Activated T-helper 1 cell treated with anti-CD3 and anti-CD28 coated beads, Interleukin-12 subunit alpha, Interleukin-12 subunit beta, Interleukin-2, Interleukin-4 antibody, amounts not matched to agents 30 ng/mL and 10 ng/mL and 1 ng/mL, durations not matched to agents 14 hours and 24 hours and 36 hours (primary cell): ENCODE data around the gene CYB561D2. TPM values are rescaled to one million over a fixed set of nuclear protein-coding genes. Genes with fewer than 3 reads are reported as not detected.
A peak's percentile ranks its signal among the peaks of the same experiment; 100 is the strongest.

ENCODE experiments used
- DNase-seq: peaks from one replicate; pipeline ENCODE4 v3.0.0; 2021; ENCODE audit warnings: low spot score
- H3K27ac Mint-ChIP-seq: one replicate; pipeline ENCODE4 v1.8.0; 2021; ENCODE audit warnings: mild to moderate bottlenecking, mixed read lengths
- H3K27me3 Mint-ChIP-seq: one replicate; pipeline ENCODE4 v1.8.0; 2022; ENCODE audit warnings: mild to moderate bottlenecking, moderate library complexity, mixed read lengths; ENCODE audit not compliant: insufficient read depth
- H3K36me3 Mint-ChIP-seq: one replicate; pipeline ENCODE4 v1.8.0; 2021; ENCODE audit warnings: low read depth, mixed read lengths
- H3K4me1 Mint-ChIP-seq: one replicate; pipeline ENCODE4 v1.8.0; 2021; ENCODE audit warnings: low read depth, mixed read lengths
- H3K4me3 Mint-ChIP-seq: one replicate; pipeline ENCODE4 v1.8.0; 2021; ENCODE audit warnings: mild to moderate bottlenecking, moderate library complexity, mixed read lengths
- H3K9me3 Mint-ChIP-seq: one replicate; pipeline ENCODE4 v1.8.0; 2021; ENCODE audit warnings: mixed read lengths
- intact Hi-C: fragments of 100-400 bp; cut with micrococcal nuclease; formaldehyde crosslinking; loops from one replicate; pipeline ENCODE4 v1.15.1; 2024
- total RNA-seq: library from RNA; stranded (reverse); gene quantifications from 2 replicates; pipeline ENCODE4 v1.2.3, GENCODE V29; 2022

Gene CYB561D2
- total RNA-seq, 1 donor from 2014 or later: 35.9 TPM

- no peaks in the 10 kb centered on the region for H3K9me3 Mint-ChIP-seq
- no peak for DNase-seq
- H3K4me1 Mint-ChIP-seq: peaks cover 59% of the 10 kb centered on the region
- no peak overlapping the region for H3K4me3 Mint-ChIP-seq
- peaks cover 33% of the 10 kb centered on the region for H3K36me3 Mint-ChIP-seq
- H3K27me3 Mint-ChIP-seq: no peaks in the 10 kb centered on the region
- no peak overlapping the region for H3K27ac Mint-ChIP-seq
- intact Hi-C loops: loop anchor here (10.0 kb wide), 3 partner anchors 1331 to 1701 kb away; partner anchors contain the start of genes DUSP7 and RPL29
Measured at GRCh38 chr3:50353245-50354004, 2.8 kb downstream of the CYB561D2 start.

- intact Hi-C loops: loop anchor here (10.0 kb wide), 3 partner anchors 1331 to 1701 kb away; partner anchors contain the start of genes DUSP7 and RPL29
- H3K4me3 Mint-ChIP-seq: no peak overlapping the region
- H3K27me3 Mint-ChIP-seq: no peaks in the 10 kb centered on the region
- peaks cover 56% of the 10 kb centered on the region for H3K4me1 Mint-ChIP-seq
- H3K9me3 Mint-ChIP-seq: no peaks in the 10 kb centered on the region
- no peak overlapping the region for H3K27ac Mint-ChIP-seq
- DNase-seq: no peak
- H3K36me3 Mint-ChIP-seq: peaks cover 30% of the 10 kb centered on the region
Measured at GRCh38 chr3:50354186-50354764, 3.6 kb downstream of the CYB561D2 start.

GRCh38 chr3:50354850-50355249 is 4.2 kb downstream of the CYB561D2 start:
- intact Hi-C loops: loop anchor here (10.0 kb wide), 3 partner anchors 1330 to 1700 kb away; partner anchors contain the start of genes DUSP7 and RPL29
- H3K4me3 Mint-ChIP-seq: no peak overlapping the region
- H3K27me3 Mint-ChIP-seq: no peaks in the 10 kb centered on the region
- peaks cover 57% of the 10 kb centered on the region for H3K4me1 Mint-ChIP-seq
- no peak for DNase-seq
- no peak overlapping the region for H3K27ac Mint-ChIP-seq
- H3K9me3 Mint-ChIP-seq: no peaks in the 10 kb centered on the region
- H3K36me3 Mint-ChIP-seq: peaks cover 31% of the 10 kb centered on the region

GRCh38 chr3:50355829-50356552 is 5.3 kb downstream of the CYB561D2 start:
- intact Hi-C loops: loop anchor here (10.0 kb wide), 3 partner anchors 1329 to 1699 kb away; partner anchors contain the start of genes DUSP7 and RPL29
- Mint-ChIP-seq H3K4me3 (peak overlapping the region; percentile 99), H3K9me3 (no peaks in the 10 kb centered on the region), H3K27me3 (no peaks in the 10 kb centered on the region), H3K27ac (no peak overlapping the region), H3K4me1 (peaks cover 51% of the 10 kb centered on the region), H3K36me3 (peaks cover 23% of the 10 kb centered on the region)
- no peak for DNase-seq

DNA sequence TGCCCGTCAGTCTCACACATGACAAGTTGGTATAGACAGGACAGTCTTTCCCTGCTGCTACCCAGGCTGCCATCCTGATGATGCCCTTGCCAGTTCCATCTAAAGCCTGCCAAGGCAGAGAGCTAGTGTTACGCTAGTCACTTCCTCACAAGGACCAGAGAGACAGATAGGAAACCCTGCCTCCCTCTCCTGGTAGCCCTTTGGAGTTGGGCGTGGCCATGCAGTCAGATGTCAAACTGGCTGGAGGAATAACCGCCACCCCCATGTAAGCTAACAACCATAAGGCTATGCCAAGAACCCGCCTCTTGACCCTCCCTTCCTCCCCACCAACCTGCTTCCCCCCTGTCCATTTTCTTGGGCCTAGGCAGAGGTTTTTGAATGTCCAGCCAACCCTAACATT is 5.9 kb downstream of the CYB561D2 start:
- peaks cover 18% of the 10 kb centered on the region for H3K36me3 Mint-ChIP-seq
- intact Hi-C loops: loop anchor here (10.0 kb wide), 3 partner anchors 1328 to 1698 kb away; partner anchors contain the start of genes DUSP7 and RPL29
- H3K27ac Mint-ChIP-seq: no peak overlapping the region
- H3K27me3 Mint-ChIP-seq: no peaks in the 10 kb centered on the region
- H3K9me3 Mint-ChIP-seq: no peaks in the 10 kb centered on the region
- H3K4me3 Mint-ChIP-seq: peak overlapping the region; percentile 99
- DNase-seq: no peak
- peaks cover 46% of the 10 kb centered on the region for H3K4me1 Mint-ChIP-seq

DNA sequence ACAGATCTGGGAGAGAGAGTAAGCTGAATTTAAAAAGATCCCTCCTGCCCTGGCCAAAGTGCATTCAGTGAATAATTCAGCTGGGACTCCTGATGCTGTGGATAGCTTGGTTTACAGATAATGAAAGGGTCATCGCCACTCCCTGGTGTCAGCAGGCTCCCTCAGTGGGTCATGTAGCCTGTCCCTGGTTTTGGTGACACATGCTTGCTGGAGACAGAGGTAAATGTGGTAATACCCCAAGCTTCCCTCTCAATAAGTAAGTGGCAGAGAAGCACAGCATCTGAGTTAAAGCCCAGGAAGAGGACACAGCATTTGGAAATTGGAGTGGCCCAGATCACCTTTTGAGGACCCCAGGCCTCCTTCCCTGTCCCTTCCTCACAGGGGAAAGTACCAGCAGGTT is 6.8 kb downstream of the CYB561D2 start:
- Mint-ChIP-seq H3K9me3 (no peaks in the 10 kb centered on the region), H3K4me1 (peaks cover 45% of the 10 kb centered on the region), H3K36me3 (peaks cover 18% of the 10 kb centered on the region)

DNA sequence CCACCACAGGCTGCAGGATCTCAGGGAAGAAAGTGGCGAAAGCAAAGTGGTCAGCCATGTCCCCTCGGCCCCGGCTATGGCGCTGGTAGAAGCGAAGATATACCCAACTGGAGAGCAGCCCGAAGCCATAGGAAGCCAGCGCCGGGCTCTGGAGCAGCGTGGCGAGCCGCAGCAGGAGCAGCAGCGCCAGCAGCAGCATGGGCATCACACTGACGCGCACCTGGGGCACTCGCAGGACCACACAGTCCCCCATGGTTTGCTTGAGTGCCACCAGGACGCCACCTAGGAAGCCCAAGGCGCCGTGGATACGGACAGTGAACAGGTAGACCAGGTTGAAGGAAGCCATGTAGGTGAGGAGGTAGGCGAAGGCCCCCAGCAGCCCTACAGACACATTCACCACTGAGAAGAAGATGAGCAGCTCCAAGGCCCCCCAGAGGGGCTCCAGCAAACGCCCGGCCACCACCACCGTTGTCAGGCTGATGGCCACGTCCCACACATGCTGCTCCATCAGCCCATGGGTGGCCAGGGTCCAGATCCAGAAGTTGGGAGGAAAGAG is 7.8 kb downstream of the CYB561D2 start:
- no peaks in the 10 kb centered on the region for H3K9me3 Mint-ChIP-seq
- H3K4me3 Mint-ChIP-seq: peak overlapping the region; percentile 99
- intact Hi-C loops: loop anchor here (2.0 to 10.0 kb wide), 5 partner anchors 252 to 1696 kb away; partner anchors contain the start of genes CISH, DUSP7, MANF and RPL29
- peaks cover 2% of the 10 kb centered on the region for H3K27me3 Mint-ChIP-seq
- DNase-seq: no peak
- peaks cover 45% of the 10 kb centered on the region for H3K4me1 Mint-ChIP-seq
- peaks cover 16% of the 10 kb centered on the region for H3K36me3 Mint-ChIP-seq
- H3K27ac Mint-ChIP-seq: peak overlapping the region; percentile 75

More for the DNA sequence above, 6.8 kb downstream of the CYB561D2 start:
- Mint-ChIP-seq H3K27me3 (no peaks in the 10 kb centered on the region), H3K27ac (no peak overlapping the region), H3K4me3 (peak overlapping the region; percentile 99)
- intact Hi-C loops: loop anchor here (10.0 kb wide), 3 partner anchors 1327 to 1697 kb away; partner anchors contain the start of genes DUSP7 and RPL29
- DNase-seq: no peak

DNA sequence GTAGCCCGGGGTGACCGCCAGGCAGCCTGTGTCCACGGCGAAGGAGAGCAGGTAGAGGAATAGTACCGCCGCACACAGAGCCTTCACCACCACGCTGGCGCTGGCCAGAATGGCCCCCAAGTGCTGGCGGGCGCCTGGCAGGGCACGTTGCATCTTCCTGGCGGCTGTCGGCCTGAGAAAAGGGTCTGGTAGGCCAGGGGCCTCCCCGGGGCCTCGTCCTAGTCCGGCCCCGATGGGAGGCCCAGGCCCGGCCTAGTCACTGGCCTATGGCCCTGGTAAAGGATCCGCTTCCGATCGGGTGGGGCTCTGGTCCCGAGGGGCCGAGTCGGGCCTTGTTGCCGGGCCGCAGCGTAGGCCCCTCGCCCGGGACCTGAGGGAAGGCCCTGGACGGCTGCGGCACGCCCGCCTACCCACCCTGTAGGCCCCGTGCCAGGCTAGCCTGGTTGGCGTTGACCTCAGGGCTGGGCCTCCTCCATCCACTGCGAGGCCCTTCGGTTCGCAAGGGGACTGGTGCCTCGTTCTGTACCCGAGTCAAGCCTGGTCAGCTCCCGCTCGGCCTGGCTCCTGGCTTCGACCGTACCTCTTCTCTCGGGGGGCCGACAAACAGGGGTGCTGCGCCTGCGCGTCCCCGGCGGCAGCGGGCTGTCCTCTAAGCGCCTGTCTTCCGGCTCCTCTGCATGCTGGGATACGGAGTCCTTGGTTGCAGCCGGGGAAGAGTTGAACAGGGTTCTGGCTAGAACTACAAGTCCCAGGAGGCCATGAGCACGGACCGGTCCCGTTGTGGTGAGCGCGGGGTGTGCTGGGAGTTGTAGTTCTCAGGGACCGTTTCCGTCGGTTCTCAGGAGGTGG is 8.5 kb downstream of the CYB561D2 start, which contains the start of gene TMEM115:
TMEM115 (minus strand) TSS at position 611 of the 849 bp plus-strand sequence; CDS start at position 153, 458 bp downstream.
- intact Hi-C loops: loop anchor here (1.0 to 10.0 kb wide), 12 partner anchors 8 to 1696 kb away; partner anchors contain the start of genes C3orf18, CISH, DCAF1 and DUSP7
- H3K9me3 Mint-ChIP-seq: no peaks in the 10 kb centered on the region
- peak; percentile 95 for DNase-seq
- H3K27me3 Mint-ChIP-seq: peaks cover 4% of the 10 kb centered on the region
- peaks cover 15% of the 10 kb centered on the region for H3K36me3 Mint-ChIP-seq
- H3K4me1 Mint-ChIP-seq: peaks cover 43% of the 10 kb centered on the region
- peak within 1 kb of the TSS; percentile 99 for H3K4me3 Mint-ChIP-seq
- peak within 1 kb of the TSS; percentile 96 for H3K27ac Mint-ChIP-seq

- Mint-ChIP-seq H3K4me3 (peak overlapping the region; percentile 99), H3K27ac (peak overlapping the region; percentile 96), H3K4me1 (peaks cover 40% of the 10 kb centered on the region), H3K9me3 (no peaks in the 10 kb centered on the region), H3K36me3 (peaks cover 10% of the 10 kb centered on the region), H3K27me3 (peaks cover 4% of the 10 kb centered on the region)
- no peak for DNase-seq
- intact Hi-C loops: loop anchor here (1.0 to 10.0 kb wide), 12 partner anchors 8 to 1695 kb away; partner anchors contain the start of genes C3orf18, CISH, DCAF1 and DUSP7
Measured at GRCh38 chr3:50359760-50360110, 9.1 kb downstream of the CYB561D2 start.

- Mint-ChIP-seq H3K36me3 (no peaks in the 10 kb centered on the region), H3K4me3 (peak overlapping the region; percentile 69), H3K27ac (peak overlapping the region; percentile 61), H3K27me3 (peaks cover 4% of the 10 kb centered on the region), H3K4me1 (peaks cover 18% of the 10 kb centered on the region), H3K9me3 (no peaks in the 10 kb centered on the region)
- intact Hi-C loops: loop anchor here (1.0 to 5.0 kb wide), 3 partner anchors 14 to 203 kb away; partner anchors contain the start of genes C3orf18, CYB561D2 and NPRL2
- no peak for DNase-seq
Measured at GRCh38 chr3:50364573-50365079, 14.0 kb downstream of the CYB561D2 start.
